GM12878 (cell line): ENCODE results near the gene TIMM21.

Experiments
- CTCF ChIP-seq, 3 experiments: IDR thresholded peaks in 2 of 3; conservative IDR thresholded peaks in 1 of 3; 2 replicates each; pipeline ENCODE4 v1.5.1; 2011; ENCODE audit warnings: low read depth in 3 of 3, low read length in 3 of 3, mild to moderate bottlenecking in 3 of 3, control low read depth in 2 of 3, moderate library complexity in 2 of 3, inconsistent platforms in 1 of 3, mixed read lengths in 1 of 3; ENCODE audit not compliant: control insufficient read depth in 2 of 3, insufficient read depth in 1 of 3; ENCODE audit errors: extremely low read depth in 1 of 3
- EP300 ChIP-seq, 2 experiments: fragments of 150-350 bp in 1 of 2; IDR thresholded peaks; 2 replicates each; pipeline ENCODE4 v1.6.1; 2011 to 2012; ENCODE audit warnings: low read depth in 2 of 2, low read length in 2 of 2, borderline replicate concordance in 1 of 2, improper control_type of control experiment in 1 of 2, inconsistent platforms in 1 of 2; ENCODE audit not compliant: control insufficient read depth in 1 of 2
- MAX ChIP-seq: IDR thresholded peaks from 2 replicates; pipeline ENCODE4 v1.6.1; 2012; ENCODE audit warnings: low read depth, low read length, improper control_type of control experiment
- NR2C1 ChIP-seq: fragments of 450-650 bp; IDR thresholded peaks from 2 replicates; pipeline ENCODE4 v1.6.1; 2017; ENCODE audit warnings: antibody characterized with exemption, mild to moderate bottlenecking, moderate library complexity
- USF1 ChIP-seq: IDR thresholded peaks from 2 replicates; pipeline ENCODE4 v1.6.1; 2011; ENCODE audit warnings: borderline replicate concordance, low read depth, mild to moderate bottlenecking, moderate library complexity, mixed read lengths, low read length; ENCODE audit not compliant: insufficient read depth; ENCODE audit errors: extremely low read length
- YBX1 ChIP-seq: fragments of 450-650 bp; IDR thresholded peaks from 2 replicates; pipeline ENCODE4 v1.6.1; 2016; ENCODE audit warnings: antibody characterized with exemption
- ZNF622 ChIP-seq: fragments of 450-650 bp; IDR thresholded peaks from 2 replicates; pipeline ENCODE4 v1.6.1; 2017; ENCODE audit warnings: mild to moderate bottlenecking, inconsistent platforms

- TF ChIP-seq EP300 (IDR thresholded peaks at IDR 0.05; ENCODE audit: borderline replicate concordance in 1 of 2, control insufficient read depth in 1 of 2, low read depth in 2 of 2, low read length in 2 of 2) = no peak
- no peak for TF ChIP-seq ZNF622
- TF ChIP-seq YBX1 = no peak
- no peak for TF ChIP-seq CTCF (IDR thresholded peaks at IDR 0.05 in 2 of 3, conservative IDR thresholded peaks at IDR 0.05 in 1 of 3; ENCODE audit: control insufficient read depth in 2 of 3, extremely low read depth in 1 of 3, insufficient read depth in 1 of 3, low read depth in 3 of 3, low read length in 3 of 3)
- no peak for TF ChIP-seq MAX
- TF ChIP-seq USF1 = no peak
- no peak for TF ChIP-seq NR2C1
Measured at GRCh38 chr18:74131124-74131523, 17.2 kb upstream of the TIMM21 start.
